ENCODE measurements around the gene FOXO3B.
"Not testable (repeated sequence)": the region's sequence is repeated elsewhere in the genome, so short reads cannot be mapped to it uniquely, and the experiment has no call there.

FOXO3B gene

GRCh38 chr17:18681767-18682571, at the start of gene FOXO3B:
Gene FOXO3B (minus strand): TSS chr17:18682314. CDS start chr17:18681651, 663 bp downstream.
- H4K20me1 ChIP-seq (ENCODE audit: insufficient read depth, low read length); H3K9me3 ChIP-seq (replicated peaks; ENCODE audit: insufficient read depth, low read length); H3K9me2 ChIP-seq (replicated peaks; ENCODE audit: insufficient read depth, low read length); H3F3A ChIP-seq (ENCODE audit: insufficient read depth, low read length); H3K9ac ChIP-seq (ENCODE audit: low read length); H3K79me2 ChIP-seq (ENCODE audit: low read length); H3K27me3 ChIP-seq (replicated peaks; ENCODE audit: insufficient read depth, low read length); H3K27ac ChIP-seq (ENCODE audit: low read length); H3K4me1 ChIP-seq (ENCODE audit: low read length); H3K36me3 ChIP-seq (replicated peaks; ENCODE audit: insufficient read depth, low read length): not testable (repeated sequence)
- H2AFZ ChIP-seq (ENCODE audit: low read length) = 0 out of 2 replicates have a peak within 1 kb of the TSS, but pooled peaks have one; percentile 38
- DNase-seq = peak; percentile 85
- peak within 1 kb of the TSS; percentile 47 for H3K4me3 ChIP-seq (ENCODE audit: low read length)
- H3K4me2 ChIP-seq (ENCODE audit: low read depth, low read length) = peak within 1 kb of the TSS; percentile 32; the same call in 1 of the 2 replicates

- not testable (repeated sequence) for H3K4me3 ChIP-seq (ENCODE audit: low read length); H3K9me3 ChIP-seq (replicated peaks; ENCODE audit: insufficient read depth, low read length); H4K20me1 ChIP-seq (ENCODE audit: insufficient read depth, low read length); H3K4me2 ChIP-seq (ENCODE audit: low read depth, low read length); H3K27me3 ChIP-seq (replicated peaks; ENCODE audit: insufficient read depth, low read length); H3K36me3 ChIP-seq (replicated peaks; ENCODE audit: insufficient read depth, low read length); H3K9ac ChIP-seq (ENCODE audit: low read length); H3K27ac ChIP-seq (ENCODE audit: low read length); DNase-seq; H3K9me2 ChIP-seq (replicated peaks; ENCODE audit: insufficient read depth, low read length); H2AFZ ChIP-seq (ENCODE audit: low read length); H3K4me1 ChIP-seq (ENCODE audit: low read length); H3K79me2 ChIP-seq (ENCODE audit: low read length); H3F3A ChIP-seq (ENCODE audit: insufficient read depth, low read length)
These were observed 41.4 kb upstream of the FOXO3B start for GRCh38 chr17:18723509-18723908.

GRCh38 chr17:18722612-18723011, 40.5 kb upstream of the FOXO3B start:
- not testable (repeated sequence) for H3K9ac ChIP-seq (ENCODE audit: low read length); H3K27ac ChIP-seq (ENCODE audit: low read length); H2AFZ ChIP-seq (ENCODE audit: low read length); H3K4me3 ChIP-seq (ENCODE audit: low read length); H3F3A ChIP-seq (ENCODE audit: insufficient read depth, low read length); H3K36me3 ChIP-seq (replicated peaks; ENCODE audit: insufficient read depth, low read length); DNase-seq; H3K9me3 ChIP-seq (replicated peaks; ENCODE audit: insufficient read depth, low read length); H3K79me2 ChIP-seq (ENCODE audit: low read length); H3K27me3 ChIP-seq (replicated peaks; ENCODE audit: insufficient read depth, low read length); H3K4me1 ChIP-seq (ENCODE audit: low read length); H4K20me1 ChIP-seq (ENCODE audit: insufficient read depth, low read length); H3K4me2 ChIP-seq (ENCODE audit: low read depth, low read length); H3K9me2 ChIP-seq (replicated peaks; ENCODE audit: insufficient read depth, low read length)

GRCh38 chr17:18721775-18722547, 39.8 kb upstream of the FOXO3B start:
- H3F3A ChIP-seq (ENCODE audit: insufficient read depth, low read length); H2AFZ ChIP-seq (ENCODE audit: low read length); DNase-seq; H3K36me3 ChIP-seq (replicated peaks; ENCODE audit: insufficient read depth, low read length); H3K9me2 ChIP-seq (replicated peaks; ENCODE audit: insufficient read depth, low read length); H4K20me1 ChIP-seq (ENCODE audit: insufficient read depth, low read length); H3K9me3 ChIP-seq (replicated peaks; ENCODE audit: insufficient read depth, low read length); H3K27ac ChIP-seq (ENCODE audit: low read length); H3K79me2 ChIP-seq (ENCODE audit: low read length); H3K9ac ChIP-seq (ENCODE audit: low read length); H3K4me1 ChIP-seq (ENCODE audit: low read length); H3K4me2 ChIP-seq (ENCODE audit: low read depth, low read length); H3K4me3 ChIP-seq (ENCODE audit: low read length); H3K27me3 ChIP-seq (replicated peaks; ENCODE audit: insufficient read depth, low read length): not testable (repeated sequence)

GRCh38 chr17:18719428-18720110, 37.5 kb upstream of the FOXO3B start:
- not testable (repeated sequence) for H3F3A ChIP-seq (ENCODE audit: insufficient read depth, low read length); H3K4me2 ChIP-seq (ENCODE audit: low read depth, low read length); H2AFZ ChIP-seq (ENCODE audit: low read length); H4K20me1 ChIP-seq (ENCODE audit: insufficient read depth, low read length); DNase-seq; H3K27ac ChIP-seq (ENCODE audit: low read length); H3K9me2 ChIP-seq (replicated peaks; ENCODE audit: insufficient read depth, low read length); H3K9me3 ChIP-seq (replicated peaks; ENCODE audit: insufficient read depth, low read length); H3K27me3 ChIP-seq (replicated peaks; ENCODE audit: insufficient read depth, low read length); H3K4me3 ChIP-seq (ENCODE audit: low read length); H3K4me1 ChIP-seq (ENCODE audit: low read length); H3K79me2 ChIP-seq (ENCODE audit: low read length); H3K9ac ChIP-seq (ENCODE audit: low read length); H3K36me3 ChIP-seq (replicated peaks; ENCODE audit: insufficient read depth, low read length)

- not testable (repeated sequence) for H3K27ac ChIP-seq (ENCODE audit: low read length); H3K9me2 ChIP-seq (replicated peaks; ENCODE audit: insufficient read depth, low read length); H3K4me2 ChIP-seq (ENCODE audit: low read depth, low read length); DNase-seq; H3F3A ChIP-seq (ENCODE audit: insufficient read depth, low read length); H3K9me3 ChIP-seq (replicated peaks; ENCODE audit: insufficient read depth, low read length); H2AFZ ChIP-seq (ENCODE audit: low read length); H3K36me3 ChIP-seq (replicated peaks; ENCODE audit: insufficient read depth, low read length); H3K9ac ChIP-seq (ENCODE audit: low read length); H3K4me3 ChIP-seq (ENCODE audit: low read length); H3K4me1 ChIP-seq (ENCODE audit: low read length); H3K27me3 ChIP-seq (replicated peaks; ENCODE audit: insufficient read depth, low read length); H4K20me1 ChIP-seq (ENCODE audit: insufficient read depth, low read length); H3K79me2 ChIP-seq (ENCODE audit: low read length)
These were observed 36.7 kb upstream of the FOXO3B start for GRCh38 chr17:18718643-18719427.
